Activated CD8-positive, alpha-beta memory T cell treated with anti-CD3 and anti-CD28 coated beads, Interleukin-2, amount 50 U/mL, for 24 hours (primary cell): ENCODE data around the gene DLX1.
"Not testable (repeated sequence)": the region's sequence is repeated elsewhere in the genome, so short reads cannot be mapped to it uniquely, and the experiment has no call there.

Source experiments
- DNase-seq: peaks from one replicate; pipeline ENCODE4 v3.0.0-alpha.2; 2020; ENCODE audit errors: extremely low read depth

The DLX1 gene

GRCh38 chr2:172114579-172114978, 29.3 kb downstream of the DLX1 start:
- no peak for DNase-seq

GRCh38 chr2:172116107-172116506, 30.8 kb downstream of the DLX1 start:
- DNase-seq: no peak

GRCh38 chr2:172119089-172119488, 33.8 kb downstream of the DLX1 start:
- no peak for DNase-seq

- no peak for DNase-seq
Observed at GRCh38 chr2:172120118-172120517, 34.8 kb downstream of the DLX1 start.

GRCh38 chr2:172128484-172128883, 43.2 kb downstream of the DLX1 start:
- DNase-seq: no peak

- DNase-seq: no peak
Observed at GRCh38 chr2:172129404-172129803, 44.1 kb downstream of the DLX1 start.

- DNase-seq: no peak
Observed at GRCh38 chr2:172131713-172132555, 46.6 kb downstream of the DLX1 start.

GRCh38 chr2:172134270-172134669, 49.0 kb downstream of the DLX1 start:
- no peak for DNase-seq

- no peak for DNase-seq
Observed at GRCh38 chr2:172135446-172135845, 50.1 kb downstream of the DLX1 start.

- no peak for DNase-seq
Observed at GRCh38 chr2:172137109-172137508, 51.8 kb downstream of the DLX1 start.

- DNase-seq: no peak
Observed at GRCh38 chr2:172137943-172138342, 52.6 kb downstream of the DLX1 start.

- not testable (repeated sequence) for DNase-seq
Observed at GRCh38 chr2:172138727-172139126, 53.4 kb downstream of the DLX1 start.
